ENCODE data around the gene JAKMIP1.

GRCh38 chr4:6161921-6162464, 38.4 kb downstream of the JAKMIP1 start:
- TF ChIP-seq, protein P1, sequence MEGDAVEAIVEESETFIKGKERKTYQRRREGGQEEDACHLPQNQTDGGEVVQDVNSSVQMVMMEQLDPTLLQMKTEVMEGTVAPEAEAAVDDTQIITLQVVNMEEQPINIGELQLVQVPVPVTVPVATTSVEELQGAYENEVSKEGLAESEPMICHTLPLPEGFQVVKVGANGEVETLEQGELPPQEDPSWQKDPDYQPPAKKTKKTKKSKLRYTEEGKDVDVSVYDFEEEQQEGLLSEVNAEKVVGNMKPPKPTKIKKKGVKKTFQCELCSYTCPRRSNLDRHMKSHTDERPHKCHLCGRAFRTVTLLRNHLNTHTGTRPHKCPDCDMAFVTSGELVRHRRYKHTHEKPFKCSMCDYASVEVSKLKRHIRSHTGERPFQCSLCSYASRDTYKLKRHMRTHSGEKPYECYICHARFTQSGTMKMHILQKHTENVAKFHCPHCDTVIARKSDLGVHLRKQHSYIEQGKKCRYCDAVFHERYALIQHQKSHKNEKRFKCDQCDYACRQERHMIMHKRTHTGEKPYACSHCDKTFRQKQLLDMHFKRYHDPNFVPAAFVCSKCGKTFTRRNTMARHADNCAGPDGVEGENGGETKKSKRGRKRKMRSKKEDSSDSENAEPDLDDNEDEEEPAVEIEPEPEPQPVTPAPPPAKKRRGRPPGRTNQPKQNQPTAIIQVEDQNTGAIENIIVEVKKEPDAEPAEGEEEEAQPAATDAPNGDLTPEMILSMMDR (IDR thresholded peaks at IDR 0.05), result no peak
- no peak for TF ChIP-seq EZH2phosphoT487 (IDR thresholded peaks at IDR 0.05)

Data from neural progenitor cell (in vitro differentiated cells).